Mesenchymal stem cell (in vitro differentiated cells and primary cell): Measurements from ENCODE around the gene NSUN6.

ENCODE experiments used
- DNase-seq: peaks from one replicate; pipeline ENCODE4 v3.0.0-alpha.2; 2013
- H2AFZ ChIP-seq: one replicate; pipeline ENCODE4 v1.6.1; 2013; ENCODE audit warnings: low read depth, mild to moderate bottlenecking, control low read depth, inconsistent platforms, low read length, moderate library complexity
- H2AK5ac ChIP-seq: 2 replicates; pipeline ENCODE4 v1.6.1; 2013; ENCODE audit warnings: low read length, moderate library complexity, mild to moderate bottlenecking, inconsistent platforms; ENCODE audit not compliant: severe bottlenecking
- H2BK120ac ChIP-seq: one replicate; pipeline ENCODE4 v1.6.1; 2013; ENCODE audit warnings: low read depth, mild to moderate bottlenecking, inconsistent platforms, low read length, moderate library complexity
- H2BK12ac ChIP-seq, 2 experiments: one replicate each; pipeline ENCODE4 v1.6.1; 2013; ENCODE audit warnings: inconsistent platforms in 2 of 2, low read length in 2 of 2, mild to moderate bottlenecking in 2 of 2, moderate library complexity in 2 of 2, control low read depth in 1 of 2
- H2BK15ac ChIP-seq: one replicate; pipeline ENCODE4 v1.6.1; 2013; ENCODE audit warnings: mild to moderate bottlenecking, low read depth, inconsistent platforms; ENCODE audit not compliant: poor library complexity, severe bottlenecking
- H2BK5ac ChIP-seq: 2 replicates; pipeline ENCODE4 v1.6.1; 2013; ENCODE audit warnings: low read depth, mild to moderate bottlenecking, low read length, control low read depth, inconsistent platforms; ENCODE audit not compliant: poor library complexity, severe bottlenecking
- H3K14ac ChIP-seq, 2 experiments: one replicate each; pipeline ENCODE4 v1.6.1; 2013; ENCODE audit warnings: inconsistent platforms in 2 of 2, low read length in 2 of 2, control low read depth in 1 of 2, mild to moderate bottlenecking in 1 of 2, moderate library complexity in 1 of 2
- H3K18ac ChIP-seq, 2 experiments: one replicate each; pipeline ENCODE4 v1.6.1; 2013; ENCODE audit warnings: inconsistent platforms in 2 of 2, low read length in 2 of 2, control low read depth in 1 of 2, low read depth in 1 of 2, mild to moderate bottlenecking in 1 of 2
- H3K23ac ChIP-seq, 2 experiments: one replicate each; pipeline ENCODE4 v1.6.1; 2013; ENCODE audit warnings: inconsistent platforms in 2 of 2, low read length in 2 of 2, mild to moderate bottlenecking in 2 of 2, moderate library complexity in 2 of 2, control low read depth in 1 of 2
- H3K27ac ChIP-seq: 2 replicates; pipeline ENCODE4 v1.5.1; 2013; ENCODE audit warnings: mild to moderate bottlenecking, moderate library complexity, low read length, control low read depth, inconsistent platforms; ENCODE audit not compliant: poor library complexity, severe bottlenecking
- H3K27me3 ChIP-seq, 2 experiments: 2 replicates each; pipeline versions ENCODE4 v1.6.1 to v1.7.0; 2013; ENCODE audit warnings: low read length in 2 of 2, mild to moderate bottlenecking in 2 of 2, moderate library complexity in 2 of 2, control low read depth in 1 of 2, inconsistent platforms in 1 of 2; ENCODE audit not compliant: control insufficient read depth in 1 of 2, insufficient read depth in 1 of 2
- H3K36me3 ChIP-seq, 2 experiments: 2 replicates each; pipeline versions ENCODE4 v1.6.1 to v1.7.0; 2013; ENCODE audit warnings: low read length in 2 of 2, control low read depth in 1 of 2, inconsistent platforms in 1 of 2, low read depth in 1 of 2, mild to moderate bottlenecking in 1 of 2; ENCODE audit not compliant: insufficient read depth in 2 of 2, control insufficient read depth in 1 of 2
- H3K4ac ChIP-seq, 2 experiments: one replicate each; pipeline ENCODE4 v1.6.1; 2013; ENCODE audit warnings: inconsistent platforms in 2 of 2, low read length in 2 of 2, mild to moderate bottlenecking in 2 of 2, moderate library complexity in 2 of 2, control low read depth in 1 of 2, low read depth in 1 of 2
- H3K4me1 ChIP-seq: 2 replicates; pipeline ENCODE4 v1.6.1; 2013; ENCODE audit warnings: low read depth, low read length, control low read depth; ENCODE audit not compliant: control insufficient read depth, insufficient read depth
- H3K4me2 ChIP-seq: 2 replicates; pipeline ENCODE4 v1.6.1; 2013; ENCODE audit warnings: low read length, mild to moderate bottlenecking, inconsistent platforms; ENCODE audit not compliant: poor library complexity, severe bottlenecking
- H3K4me3 ChIP-seq, 2 experiments: 2 replicates each; pipeline versions ENCODE4 v1.5.1 to v1.7.0; 2013; ENCODE audit warnings: low read length in 2 of 2, mild to moderate bottlenecking in 2 of 2, control low read depth in 1 of 2, low read depth in 1 of 2; ENCODE audit not compliant: insufficient read depth in 1 of 2
- H3K79me1 ChIP-seq: replicated peaks from 2 replicates; pipeline ENCODE4 v1.6.1; 2013; ENCODE audit warnings: mild to moderate bottlenecking, control low read depth, low read length, inconsistent platforms; ENCODE audit not compliant: poor library complexity, severe bottlenecking
- H3K9ac ChIP-seq: 2 replicates; pipeline ENCODE4 v1.7.0; 2013; ENCODE audit warnings: mild to moderate bottlenecking, low read length, moderate library complexity
- H3K9me3 ChIP-seq: 2 replicates; pipeline ENCODE4 v1.7.0; 2013; ENCODE audit warnings: mild to moderate bottlenecking, low read length; ENCODE audit not compliant: control insufficient read depth
- H4K8ac ChIP-seq: one replicate; pipeline ENCODE4 v1.6.1; 2013; ENCODE audit warnings: inconsistent platforms, mild to moderate bottlenecking, low read length, moderate library complexity
- H4K91ac ChIP-seq: one replicate; pipeline ENCODE4 v1.6.1; 2013; ENCODE audit warnings: mild to moderate bottlenecking, low read length, inconsistent platforms
- WGBS: methylation state at CpG from one replicate; pipeline ENCODE4 v1.1.7; 2013; ENCODE audit warnings: mixed read lengths; 5-methylcytosine and 5-hydroxymethylcytosine counted together

The NSUN6 gene

DNA sequence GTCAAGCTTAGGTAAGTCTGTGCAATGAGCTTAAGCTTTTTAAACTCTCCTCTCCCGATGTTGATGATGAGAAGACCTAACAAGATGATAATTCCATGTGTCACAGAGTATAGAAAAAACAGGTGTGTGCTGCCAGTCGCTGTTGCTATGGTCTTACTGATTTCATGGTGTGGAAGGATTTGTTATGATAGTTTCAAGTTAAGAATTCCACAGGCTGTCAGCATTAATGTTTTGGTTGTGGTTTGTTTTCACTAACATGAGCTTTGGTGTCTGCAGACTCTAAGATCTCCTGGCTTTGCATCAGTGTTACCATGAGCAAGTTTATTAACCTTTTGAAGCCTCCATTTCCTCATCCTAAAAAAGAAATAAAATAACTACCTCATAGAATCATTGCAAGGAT lies 123.7 kb downstream of the NSUN6 start:
- Histone ChIP-seq H3K27ac (no peak overlapping the region), H3K4me3 (no peak overlapping the region), H2AFZ (no peak overlapping the region), H3K23ac (no peak overlapping the region), H4K8ac (no peak overlapping the region), H3K18ac (no peak overlapping the region), H3K9me3 (no peaks in the 10 kb centered on the region), H3K14ac (no peak overlapping the region), H3K36me3 (peaks cover 0 to 5% of the 10 kb centered on the region in 2 experiments), H2BK120ac (no peak overlapping the region), H3K79me1 (no peaks in the 10 kb centered on the region), H3K9ac (no peak overlapping the region), H4K91ac (no peak overlapping the region), H2BK15ac (no peak overlapping the region), H2BK12ac (no peak overlapping the region), H3K27me3 (no peaks in the 10 kb centered on the region), H2AK5ac (no peak overlapping the region), H3K4ac (no peak overlapping the region), H3K4me2 (no peak overlapping the region), H3K4me1 (no peaks in the 10 kb centered on the region), H2BK5ac (no peak overlapping the region)
- peak; percentile 17 for DNase-seq
- 92% methylated on average over 2 of the region's 2 CpGs for WGBS

DNA sequence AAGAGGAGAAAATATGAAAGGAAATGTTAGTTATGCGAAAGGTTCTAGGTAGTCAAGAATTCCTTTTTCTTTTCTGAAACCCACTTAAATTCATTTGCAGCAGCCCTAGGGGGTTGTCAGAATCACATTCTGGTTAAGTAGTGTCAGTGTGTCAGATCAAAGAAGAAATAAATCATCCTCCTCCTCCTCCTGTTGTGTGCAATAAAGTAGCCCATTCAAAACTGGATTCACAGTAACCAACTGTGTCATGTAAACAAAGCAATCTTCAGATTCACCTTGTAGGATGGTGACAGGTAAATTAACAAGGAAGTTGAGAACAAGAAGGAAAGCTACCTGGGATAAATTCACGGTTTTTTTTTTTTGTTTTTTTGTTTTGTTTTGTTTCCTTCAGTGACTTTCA lies 127.5 kb downstream of the NSUN6 start:
- H4K8ac ChIP-seq = no peak overlapping the region
- no peak overlapping the region for H2BK12ac ChIP-seq
- no peak overlapping the region for H3K18ac ChIP-seq
- no peak overlapping the region for H4K91ac ChIP-seq
- H3K4me2 ChIP-seq = no peak overlapping the region
- H3K79me1 ChIP-seq = no peaks in the 10 kb centered on the region
- H3K4me1 ChIP-seq = no peaks in the 10 kb centered on the region
- no peak overlapping the region for H3K27ac ChIP-seq
- H3K23ac ChIP-seq = no peak overlapping the region
- H2BK15ac ChIP-seq = no peak overlapping the region
- H2BK120ac ChIP-seq = no peak overlapping the region
- H2AFZ ChIP-seq = no peak overlapping the region
- no peak overlapping the region for H3K4me3 ChIP-seq
- H3K4ac ChIP-seq = no peak overlapping the region
- no peaks in the 10 kb centered on the region for H3K36me3 ChIP-seq
- H3K9ac ChIP-seq = no peak overlapping the region
- 87% methylated on average over 2 of the region's 2 CpGs for WGBS
- H2AK5ac ChIP-seq = no peak overlapping the region
- H3K9me3 ChIP-seq = no peaks in the 10 kb centered on the region
- H3K14ac ChIP-seq = no peak overlapping the region
- no peak overlapping the region for H2BK5ac ChIP-seq
- no peak for DNase-seq
- no peaks in the 10 kb centered on the region for H3K27me3 ChIP-seq

DNA sequence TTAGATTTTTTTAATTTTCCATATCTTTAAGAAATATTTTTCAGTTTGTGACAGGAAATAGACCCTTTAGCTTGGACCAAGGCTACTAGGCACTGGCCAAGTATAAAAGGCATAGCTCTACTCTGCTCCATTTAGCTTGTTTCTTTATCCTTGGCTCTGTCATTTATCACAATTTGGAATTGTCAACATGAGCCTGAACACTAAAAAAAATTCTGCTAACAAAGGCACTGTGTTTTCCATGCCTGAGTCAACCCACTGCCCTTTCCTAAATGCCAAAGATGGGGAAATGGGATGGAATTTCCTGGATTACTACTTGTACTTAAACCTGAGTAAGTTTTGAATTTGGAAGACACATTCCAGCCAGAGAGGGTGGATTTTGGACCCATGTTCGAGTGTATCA lies 128.4 kb downstream of the NSUN6 start:
- Histone ChIP-seq H3K4me3 (no peak overlapping the region), H2AFZ (no peak overlapping the region), H2BK120ac (no peak overlapping the region), H4K91ac (no peak overlapping the region), H3K18ac (no peak overlapping the region), H4K8ac (no peak overlapping the region), H3K27ac (no peak overlapping the region), H3K9ac (no peak overlapping the region), H2BK12ac (no peak overlapping the region), H3K4ac (no peak overlapping the region), H2BK15ac (no peak overlapping the region), H3K27me3 (no peaks in the 10 kb centered on the region), H2AK5ac (no peak overlapping the region), H3K36me3 (no peaks in the 10 kb centered on the region), H3K4me1 (no peaks in the 10 kb centered on the region), H3K9me3 (no peaks in the 10 kb centered on the region), H2BK5ac (no peak overlapping the region), H3K79me1 (no peaks in the 10 kb centered on the region), H3K14ac (no peak overlapping the region), H3K4me2 (no peak overlapping the region), H3K23ac (no peak overlapping the region)
- WGBS = no CpG with 5 or more reads among the region's 1 CpG
- DNase-seq = peak; percentile 1

DNA sequence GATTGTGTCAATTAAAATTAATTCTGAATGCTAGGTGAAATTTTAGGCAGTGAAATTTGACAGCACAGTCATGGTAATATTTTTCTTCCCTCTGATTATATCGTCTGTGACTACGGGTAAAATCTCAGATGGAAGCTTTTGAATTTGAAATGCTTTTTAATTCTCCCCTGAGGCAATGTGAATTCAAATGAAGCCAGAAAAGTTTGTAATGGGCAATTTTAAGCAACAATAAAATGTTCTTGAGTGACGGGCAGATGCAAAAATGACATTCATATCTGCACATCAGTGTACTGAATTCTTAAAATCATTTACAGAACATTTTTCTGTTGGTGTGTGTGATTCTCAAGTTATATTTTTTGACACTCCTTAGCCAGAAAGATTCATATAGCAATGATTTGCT lies 134.5 kb downstream of the NSUN6 start:
- Histone ChIP-seq H3K4me2 (no peak overlapping the region), H3K36me3 (peaks cover 0 to 3% of the 10 kb centered on the region in 2 experiments), H3K9me3 (no peaks in the 10 kb centered on the region), H3K4ac (no peak overlapping the region), H3K27ac (no peak overlapping the region), H2AFZ (no peak overlapping the region), H2BK5ac (no peak overlapping the region), H2BK120ac (no peak overlapping the region), H3K23ac (no peak overlapping the region), H4K91ac (no peak overlapping the region), H3K4me1 (no peaks in the 10 kb centered on the region), H4K8ac (no peak overlapping the region), H3K4me3 (no peak overlapping the region), H3K9ac (no peak overlapping the region), H3K27me3 (no peaks in the 10 kb centered on the region), H3K14ac (no peak overlapping the region), H2BK15ac (no peak overlapping the region), H2BK12ac (no peak overlapping the region), H3K18ac (no peak overlapping the region), H2AK5ac (no peak overlapping the region), H3K79me1 (no peaks in the 10 kb centered on the region)
- DNase-seq = no peak
- WGBS = 97% methylated on average over 2 of the region's 3 CpGs
